Neural progenitor cell (in vitro differentiated cells): ENCODE measurements around the gene LRRC75A.

Source experiments
- CTCF ChIP-seq: fragments of 200-600 bp; sonication (generic); IDR thresholded peaks from 2 replicates; pipeline ENCODE4 v1.5.1; 2017; ENCODE audit warnings: antibody characterized with exemption, mild to moderate bottlenecking
- EZH2 ChIP-seq: fragments of 200-600 bp; sonication (generic); IDR thresholded peaks from 2 replicates; pipeline ENCODE4 v1.6.1; 2017; ENCODE audit warnings: antibody characterized with exemption, mild to moderate bottlenecking, moderate library complexity

- no peak for TF ChIP-seq EZH2
- TF ChIP-seq CTCF: no peak
Observed at GRCh38 chr17:16488186-16488967, 3.6 kb downstream of the LRRC75A start.
